GM23338 (cell line): Measurements from ENCODE around the gene ATP9B. TPM values are rescaled to one million over a fixed set of nuclear protein-coding genes. Genes with fewer than 3 reads are reported as not detected.
A peak's percentile ranks its signal among the peaks of the same experiment; 100 is the strongest.

Source experiments
- ATAC-seq: fragments of 200-7000 bp; cut with Tn5 transposase; 3 replicates; pipeline ENCODE4 v1.9.1; 2020
- DNase-seq: peaks from one replicate; pipeline ENCODE4 v3.0.0-alpha.2; 2015; ENCODE audit warnings: low spot score
- H2AFZ ChIP-seq: fragments of 200-600 bp; sonication (generic); 2 replicates; pipeline ENCODE4 v1.8.0; 2016; ENCODE audit warnings: antibody characterized with exemption, mild to moderate bottlenecking, moderate library complexity
- H3F3A ChIP-seq: fragments of 200-600 bp; sonication (generic); replicated peaks from 2 replicates; pipeline ENCODE4 v1.8.0; 2017; ENCODE audit warnings: antibody characterized with exemption, mixed run types, low read depth
- H3K27ac ChIP-seq: fragments of 200-600 bp; sonication (generic); 2 replicates; pipeline ENCODE4 v1.6.1; 2016; ENCODE audit warnings: low read depth
- H3K27me3 ChIP-seq: fragments of 200-600 bp; sonication (generic); 2 replicates; pipeline ENCODE4 v1.8.0; 2016; ENCODE audit warnings: mild to moderate bottlenecking, mixed run types, moderate library complexity; ENCODE audit not compliant: insufficient read depth
- H3K36me3 ChIP-seq: fragments of 200-600 bp; sonication (generic); 2 replicates; pipeline ENCODE4 v1.8.0; 2016; ENCODE audit warnings: mild to moderate bottlenecking; ENCODE audit not compliant: insufficient read depth
- H3K4me1 ChIP-seq: fragments of 200-600 bp; sonication (generic); 2 replicates; pipeline ENCODE4 v1.8.0; 2016; ENCODE audit warnings: mild to moderate bottlenecking, moderate library complexity; ENCODE audit not compliant: insufficient read depth
- H3K4me2 ChIP-seq: fragments of 200-600 bp; sonication (generic); 2 replicates; pipeline ENCODE4 v1.7.1; 2017; ENCODE audit warnings: mixed run types
- H3K4me3 ChIP-seq: fragments of 200-600 bp; sonication (generic); 2 replicates; pipeline ENCODE4 v1.6.1; 2016; ENCODE audit warnings: mixed run types
- H3K79me2 ChIP-seq: fragments of 200-600 bp; sonication (generic); replicated peaks from 2 replicates; pipeline ENCODE4 v1.8.0; 2017; ENCODE audit warnings: mild to moderate bottlenecking; ENCODE audit not compliant: insufficient read depth
- H3K9me2 ChIP-seq: fragments of 200-600 bp; sonication (generic); 2 replicates; pipeline ENCODE4 v1.8.0; 2017; ENCODE audit not compliant: insufficient read depth
- H4K20me1 ChIP-seq: fragments of 200-600 bp; sonication (generic); replicated peaks from 2 replicates; pipeline ENCODE4 v1.8.0; 2017; ENCODE audit warnings: mild to moderate bottlenecking; ENCODE audit not compliant: insufficient read depth
- H3K27ac Mint-ChIP-seq: 2 replicates; pipeline ENCODE4 v1.8.0; 2020; ENCODE audit warnings: inconsistent platforms, mild to moderate bottlenecking, moderate library complexity, mixed read lengths
- H3K27me3 Mint-ChIP-seq: 3 replicates; pipeline ENCODE4 v1.8.0; 2022; ENCODE audit warnings: low read depth, mild to moderate bottlenecking, moderate library complexity, mixed read lengths, inconsistent platforms; ENCODE audit not compliant: insufficient read depth, poor library complexity
- H3K36me3 Mint-ChIP-seq: 3 replicates; pipeline ENCODE4 v1.8.0; 2021; ENCODE audit warnings: low read depth, mild to moderate bottlenecking, inconsistent platforms, moderate library complexity, mixed read lengths
- H3K4me1 Mint-ChIP-seq: 3 replicates; pipeline ENCODE4 v1.8.0; 2020; ENCODE audit warnings: mild to moderate bottlenecking, inconsistent platforms, mixed read lengths
- H3K4me3 Mint-ChIP-seq: 3 replicates; pipeline ENCODE4 v1.8.0; 2021; ENCODE audit warnings: moderate library complexity, mild to moderate bottlenecking, inconsistent platforms, mixed read lengths
- H3K9me3 Mint-ChIP-seq: 3 replicates; pipeline ENCODE4 v1.8.0; 2020; ENCODE audit warnings: moderate library complexity, mild to moderate bottlenecking, inconsistent platforms, mixed read lengths
- CREB1 ChIP-seq: fragments of 250-450 bp; sonication (Bioruptor Pico); IDR thresholded peaks from 2 replicates; pipeline ENCODE4 v1.5.0; 2020; ENCODE audit warnings: low read depth, mild to moderate bottlenecking, moderate library complexity
- ETS1 ChIP-seq: IDR thresholded peaks from 2 replicates; pipeline ENCODE4 v1.6.1; 2016; ENCODE audit warnings: antibody characterized with exemption
- EZH2 ChIP-seq: fragments of 200-600 bp; sonication (generic); IDR thresholded peaks from one replicate; pipeline ENCODE4 v1.8.0; 2017; ENCODE audit warnings: antibody characterized with exemption, mild to moderate bottlenecking, low read depth; ENCODE audit not compliant: unreplicated experiment
- EZH2phosphoT487 ChIP-seq: fragments of 200-600 bp; sonication (generic); IDR thresholded peaks from one replicate; pipeline ENCODE4 v1.8.1; 2018; ENCODE audit warnings: antibody characterized with exemption; ENCODE audit not compliant: unreplicated experiment
- JUNB ChIP-seq: IDR thresholded peaks from one replicate; pipeline ENCODE4 v1.6.1; 2016; ENCODE audit warnings: antibody characterized with exemption; ENCODE audit not compliant: unreplicated experiment
- POLR2AphosphoS5 ChIP-seq: IDR thresholded peaks from 2 replicates; pipeline ENCODE4 v1.6.1; 2016; ENCODE audit warnings: antibody characterized with exemption, low read depth
- ZNF114 ChIP-seq: fragments of 250-450 bp; sonication (Bioruptor Pico); IDR thresholded peaks from 2 replicates; pipeline ENCODE4 v1.5.0; 2020; ENCODE audit warnings: mild to moderate bottlenecking, moderate library complexity
- ZNF462 ChIP-seq: fragments of 250-450 bp; sonication (Bioruptor Pico); IDR thresholded peaks from 2 replicates; pipeline ENCODE4 v1.5.0; 2020; ENCODE audit warnings: mild to moderate bottlenecking, moderate library complexity
- polyA plus RNA-seq: library from polyadenylated mRNA; unstranded; fragments of >200 nt; fragmentation: Nextera tagmentation; extraction: Ambion mirVana; gene quantifications from 2 replicates; pipeline ENCODE4 v1.2.1, GENCODE V29; 2016
- total RNA-seq: library from RNA; depleted of rRNA; stranded (reverse); fragments of >200 nt; shearing (Covaris generic); gene quantifications from 2 replicates; pipeline ENCODE4 v1.2.3, GENCODE V29; 2014
- TF ChIP-seq, protein P1 (sequence below), 2 experiments: fragments of 200-600 bp in 1 of 2; sonication (generic) in 1 of 2; conservative IDR thresholded peaks; 2 replicates each; pipeline versions ENCODE4 v1.5.1 to v1.6.1; 2016 to 2017; ENCODE audit warnings: antibody characterized with exemption in 2 of 2, low read depth in 2 of 2, mild to moderate bottlenecking in 2 of 2, moderate library complexity in 1 of 2

ATP9B gene
- total and polyA plus RNA-seq, 2 experiments from 2014 or later, result 14.2 to 25.6 TPM

- no peak for ATAC-seq
- H3K4me2 ChIP-seq, result no peak overlapping the region
Measured at GRCh38 chr18:79356435-79356834, 287.2 kb downstream of the ATP9B start.

DNA sequence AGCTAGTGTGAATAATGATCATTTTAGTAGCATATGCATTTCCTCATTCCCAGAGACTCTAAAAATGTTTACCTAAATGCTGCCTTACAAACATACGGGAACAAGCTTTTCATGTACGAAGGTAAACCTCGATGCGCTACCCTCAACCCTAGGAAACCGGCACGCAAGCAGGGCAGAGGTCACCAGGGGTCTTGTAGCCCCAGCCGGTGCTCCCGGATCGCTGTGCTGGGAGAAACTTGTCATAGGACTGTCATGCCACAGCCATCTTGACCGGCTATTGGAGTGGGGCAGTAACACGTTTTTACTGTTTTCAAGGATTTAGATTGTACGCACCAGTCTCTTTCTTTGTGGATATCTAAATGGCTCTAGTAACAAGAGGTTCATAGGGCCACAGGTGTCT lies 291.7 kb downstream of the ATP9B start:
- DNase-seq (no peak), ATAC-seq (no peak)
- Histone ChIP-seq H3K4me2 (no peak overlapping the region), H3K4me3 (no peak overlapping the region), H3K36me3 (peaks cover 2% of the 10 kb centered on the region; the same call in 1 of the 2 replicates), H3F3A (no peaks in the 10 kb centered on the region), H3K4me1 (peaks cover 6% of the 10 kb centered on the region; the same call in 1 of the 2 replicates), H3K9me2 (no peaks in the 10 kb centered on the region), H3K79me2 (no peaks in the 10 kb centered on the region), H4K20me1 (no peaks in the 10 kb centered on the region; the same call in 1 of the 2 replicates), H3K27me3 (no peaks in the 10 kb centered on the region), H2AFZ (no peak overlapping the region), H3K27ac (no peak overlapping the region)
- Mint-ChIP-seq H3K4me3 (no peak overlapping the region), H3K9me3 (no peaks in the 10 kb centered on the region), H3K27ac (no peak overlapping the region), H3K36me3 (peaks cover 29% of the 10 kb centered on the region), H3K4me1 (peaks cover 10% of the 10 kb centered on the region), H3K27me3 (peaks cover 1% of the 10 kb centered on the region)
- no peak for TF ChIP-seq POLR2AphosphoS5
- TF ChIP-seq ETS1, result no peak
- TF ChIP-seq, protein P1, sequence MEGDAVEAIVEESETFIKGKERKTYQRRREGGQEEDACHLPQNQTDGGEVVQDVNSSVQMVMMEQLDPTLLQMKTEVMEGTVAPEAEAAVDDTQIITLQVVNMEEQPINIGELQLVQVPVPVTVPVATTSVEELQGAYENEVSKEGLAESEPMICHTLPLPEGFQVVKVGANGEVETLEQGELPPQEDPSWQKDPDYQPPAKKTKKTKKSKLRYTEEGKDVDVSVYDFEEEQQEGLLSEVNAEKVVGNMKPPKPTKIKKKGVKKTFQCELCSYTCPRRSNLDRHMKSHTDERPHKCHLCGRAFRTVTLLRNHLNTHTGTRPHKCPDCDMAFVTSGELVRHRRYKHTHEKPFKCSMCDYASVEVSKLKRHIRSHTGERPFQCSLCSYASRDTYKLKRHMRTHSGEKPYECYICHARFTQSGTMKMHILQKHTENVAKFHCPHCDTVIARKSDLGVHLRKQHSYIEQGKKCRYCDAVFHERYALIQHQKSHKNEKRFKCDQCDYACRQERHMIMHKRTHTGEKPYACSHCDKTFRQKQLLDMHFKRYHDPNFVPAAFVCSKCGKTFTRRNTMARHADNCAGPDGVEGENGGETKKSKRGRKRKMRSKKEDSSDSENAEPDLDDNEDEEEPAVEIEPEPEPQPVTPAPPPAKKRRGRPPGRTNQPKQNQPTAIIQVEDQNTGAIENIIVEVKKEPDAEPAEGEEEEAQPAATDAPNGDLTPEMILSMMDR (conservative IDR thresholded peaks at IDR 0.05; ENCODE audit: low read depth in 2 of 2), result no peak
- TF ChIP-seq JUNB, result no peak
- no peak for TF ChIP-seq ZNF114
- no peak for TF ChIP-seq EZH2phosphoT487
- TF ChIP-seq ZNF462 (CRISPR knock-in tag), result no peak
- no peak for TF ChIP-seq CREB1 (CRISPR knock-in tag)

More at GRCh38 chr18:79356435-79356834, 287.2 kb downstream of the ATP9B start:
- no peak overlapping the region for H3K27ac ChIP-seq
- no peak overlapping the region for H2AFZ ChIP-seq
- H3K79me2 ChIP-seq, result no peaks in the 10 kb centered on the region
- no peaks in the 10 kb centered on the region; the same call in 1 of the 3 replicates for H3K4me1 Mint-ChIP-seq
- no peaks in the 10 kb centered on the region for H3K4me1 ChIP-seq
- peaks cover 2% of the 10 kb centered on the region; the same call in 1 of the 2 replicates for H3K36me3 ChIP-seq
- TF ChIP-seq EZH2 (no peak), JUNB (no peak), ZNF114 (no peak), EZH2phosphoT487 (no peak)
- H3K9me3 Mint-ChIP-seq, result no peaks in the 10 kb centered on the region
- peaks cover 13% of the 10 kb centered on the region for H3K36me3 Mint-ChIP-seq
- no peaks in the 10 kb centered on the region for H3K27me3 ChIP-seq
- no peaks in the 10 kb centered on the region for H3K27me3 Mint-ChIP-seq
- 0 out of 2 replicates have a peak overlapping the region, but pooled peaks have one; percentile 27 for H3K27ac Mint-ChIP-seq
- no peak overlapping the region for H3K4me3 Mint-ChIP-seq
- H3K9me2 ChIP-seq, result no peaks in the 10 kb centered on the region
- no peak for DNase-seq
- H3F3A ChIP-seq, result no peaks in the 10 kb centered on the region
- no peak overlapping the region for H3K4me3 ChIP-seq
- H4K20me1 ChIP-seq, result no peaks in the 10 kb centered on the region; the same call in 1 of the 2 replicates
